Measurements from ENCODE around the gene SPEM1.
"Not testable (repeated sequence)": the region's sequence is repeated elsewhere in the genome, so short reads cannot be mapped to it uniquely, and the experiment has no call there.

Gene SPEM1

GRCh38 chr17:7443499-7444485, 23.7 kb downstream of the SPEM1 start:
- no peak for DNase-seq

- DNase-seq, result no peak
Measured at GRCh38 chr17:7444682-7445618, 24.8 kb downstream of the SPEM1 start, which contains the start of gene CHRNB1. Gene CHRNB1 (plus strand): TSS chr17:7445061. CDS start chr17:7445128, 67 bp downstream.

GRCh38 chr17:7445619-7445968, 25.5 kb downstream of the SPEM1 start:
- DNase-seq, result no peak

DNA sequence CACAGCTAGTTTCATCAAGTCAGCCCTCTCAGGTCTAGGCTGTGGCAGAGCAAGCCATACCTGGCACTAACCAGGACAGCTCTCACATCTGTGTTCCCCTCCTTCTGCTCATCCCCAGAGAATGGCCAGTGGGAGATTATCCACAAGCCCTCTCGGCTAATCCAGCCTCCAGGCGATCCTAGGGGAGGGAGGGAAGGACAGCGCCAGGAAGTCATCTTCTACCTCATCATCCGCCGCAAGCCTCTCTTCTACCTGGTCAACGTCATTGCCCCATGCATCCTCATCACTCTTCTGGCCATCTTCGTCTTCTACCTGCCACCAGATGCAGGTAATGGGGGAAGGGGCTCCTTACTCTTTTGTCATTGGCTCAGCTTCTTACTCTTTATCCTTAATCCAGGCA, 28.3 kb downstream of the SPEM1 start:
- no peak for DNase-seq

DNA sequence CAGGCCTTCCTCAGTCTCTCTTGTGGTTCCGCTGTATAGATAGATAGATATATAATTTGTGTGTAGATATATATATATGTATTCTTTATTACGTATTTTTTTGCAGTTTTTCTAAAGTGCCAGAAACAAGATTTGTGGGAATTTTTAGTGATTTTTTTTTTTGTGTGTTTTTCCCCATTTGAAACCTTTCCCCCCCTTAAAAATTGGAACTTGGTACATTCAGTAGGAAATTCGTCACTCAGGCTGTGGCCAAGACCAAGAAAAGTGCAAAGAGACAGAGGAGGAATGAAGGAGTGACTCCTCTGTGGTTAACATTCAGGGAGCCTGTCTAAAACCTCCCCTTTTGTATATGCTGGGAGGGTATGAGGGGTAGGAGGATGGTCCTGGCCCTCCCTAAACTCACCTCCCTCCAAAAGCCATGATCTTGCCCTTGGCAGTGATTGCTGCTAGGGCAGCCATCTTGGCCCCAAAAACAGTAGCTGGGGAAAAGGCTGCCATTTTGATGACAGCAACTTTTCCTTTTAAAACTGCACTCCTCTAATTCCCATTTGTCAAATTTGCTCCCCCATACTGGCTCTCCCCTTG, 39.9 kb downstream of the SPEM1 start:
- DNase-seq, result no peak

DNA sequence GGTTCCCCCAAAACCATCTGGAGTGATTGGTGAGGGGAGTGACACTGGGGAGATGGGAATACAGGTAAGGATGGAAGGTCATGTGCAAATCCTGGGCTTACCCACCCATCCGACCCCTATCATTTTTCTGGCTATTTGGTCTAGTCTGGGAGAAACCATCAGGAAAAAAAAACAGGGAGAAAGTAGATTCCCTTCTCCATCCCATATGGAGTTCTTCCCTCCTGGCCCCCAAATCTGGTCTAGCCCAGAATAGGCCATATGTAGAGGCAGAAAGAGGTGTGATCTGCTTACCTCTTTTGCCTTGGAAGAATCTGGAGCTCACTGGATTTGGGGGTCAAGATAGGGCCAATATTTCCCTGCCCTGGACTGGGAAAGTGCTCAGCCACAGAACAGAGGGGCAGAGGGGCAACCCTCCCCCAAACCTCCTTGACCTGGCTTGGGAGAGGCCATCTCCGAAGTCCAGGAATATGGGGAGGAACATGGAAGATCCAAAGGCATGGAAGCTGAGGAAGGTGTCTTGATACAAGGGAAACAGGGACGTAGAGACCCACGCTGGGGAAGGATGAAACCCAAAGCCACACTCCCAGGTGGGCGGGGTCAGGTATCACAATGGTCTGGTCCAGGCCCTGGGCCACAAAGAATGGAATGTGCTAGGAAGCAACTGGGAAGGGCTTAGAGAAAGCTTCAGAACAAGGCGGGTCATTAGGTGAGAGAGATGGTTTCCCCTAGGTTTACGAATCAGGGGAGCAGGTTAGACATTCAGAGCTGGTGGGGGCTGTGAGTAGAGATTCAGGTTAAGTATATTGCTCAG, 40.9 kb downstream of the SPEM1 start:
- no peak for DNase-seq

- DNase-seq, result no peak
Measured at GRCh38 chr17:7462474-7463371, 42.6 kb downstream of the SPEM1 start.

- no peak for DNase-seq
Measured at GRCh38 chr17:7463372-7463846, 43.3 kb downstream of the SPEM1 start.

- DNase-seq, result no peak
Measured at GRCh38 chr17:7464081-7464480, 44.0 kb downstream of the SPEM1 start.

GRCh38 chr17:7465597-7466275, 45.6 kb downstream of the SPEM1 start:
- DNase-seq, result no peak

- DNase-seq, result no peak
Measured at GRCh38 chr17:7466318-7466638, 46.2 kb downstream of the SPEM1 start.

GRCh38 chr17:7466639-7467341, 46.7 kb downstream of the SPEM1 start:
- no peak for DNase-seq

- no peak for DNase-seq
Measured at GRCh38 chr17:7467498-7467897, 47.4 kb downstream of the SPEM1 start.

- no peak for DNase-seq
Measured at GRCh38 chr17:7468290-7468689, 48.2 kb downstream of the SPEM1 start.

DNA sequence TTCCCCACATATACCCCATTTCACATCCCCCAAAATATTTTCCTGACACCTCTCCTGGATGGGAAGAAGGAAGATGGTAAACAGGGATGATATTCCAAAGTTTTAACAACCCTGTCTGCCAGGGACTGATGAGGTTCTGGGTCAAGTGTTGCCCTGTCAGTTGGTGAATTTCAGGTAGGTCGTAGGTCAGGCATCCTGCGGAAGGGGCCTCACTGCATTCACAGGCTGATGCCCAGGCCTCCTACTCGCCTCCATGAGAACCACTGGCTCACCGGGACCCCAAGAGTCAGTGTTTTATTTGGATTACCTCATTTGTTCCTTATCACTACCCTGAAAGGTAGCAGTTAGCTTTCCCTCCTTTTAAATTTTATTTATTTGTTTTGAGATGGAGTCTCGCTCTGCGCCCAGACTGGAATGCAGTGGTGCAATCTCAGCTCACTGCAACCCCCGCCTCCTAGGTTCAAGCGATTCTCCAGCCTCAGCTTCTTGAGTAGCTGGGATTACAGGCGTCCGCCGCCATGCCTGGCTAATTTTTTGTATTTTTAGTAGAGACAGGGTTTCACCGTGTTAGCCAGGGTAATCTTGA, 48.8 kb downstream of the SPEM1 start:
- DNase-seq, result no peak

GRCh38 chr17:7469843-7470242, 49.7 kb downstream of the SPEM1 start:
- DNase-seq, result not testable (repeated sequence)

- DNase-seq, result not testable (repeated sequence)
Measured at GRCh38 chr17:7470457-7470973, 50.4 kb downstream of the SPEM1 start.
